Measurements from ENCODE around the gene TADA3. TPM values are rescaled to one million over a fixed set of nuclear protein-coding genes. Genes with fewer than 3 reads are reported as not detected.

TADA3 gene
- total and polyA plus RNA-seq, 4 donors: 32.5 to 88.3 (median 71.7) TPM

GRCh38 chr3:9803494-9803893 lies 11.2 kb upstream of the TADA3 start:
- Histone ChIP-seq H3K4me1 (ENCODE audit: control insufficient read depth, insufficient read depth, low read length) (peaks cover under 1% of the 10 kb centered on the region), H3K9me3 (ENCODE audit: control insufficient read depth, insufficient read depth, low read length) (no peaks in the 10 kb centered on the region), H3K36me3 (ENCODE audit: control insufficient read depth, insufficient read depth, low read length) (peaks cover 75% of the 10 kb centered on the region), H3K27ac (ENCODE audit: low read depth, low read length) (no peak overlapping the region), H3K27me3 (ENCODE audit: control insufficient read depth, insufficient read depth, low read length) (no peaks in the 10 kb centered on the region), H3K4me3 (ENCODE audit: low read depth, low read length) (no peak overlapping the region)
- WGBS (ENCODE audit: insufficient coverage): no CpG with 5 or more reads among the region's 1 CpG
- DNase-seq (ENCODE audit: low read depth in 4 of 6, low spot score in 6 of 6): no peak

GRCh38 chr3:9800529-9800928 lies 8.3 kb upstream of the TADA3 start:
- no peak overlapping the region for H3K4me3 ChIP-seq (ENCODE audit: low read depth, low read length)
- DNase-seq (ENCODE audit: low read depth in 4 of 6, low spot score in 6 of 6): no peak
- H3K27me3 ChIP-seq (ENCODE audit: control insufficient read depth, insufficient read depth, low read length): no peaks in the 10 kb centered on the region
- no peaks in the 10 kb centered on the region for H3K4me1 ChIP-seq (ENCODE audit: control insufficient read depth, insufficient read depth, low read length)
- H3K9me3 ChIP-seq (ENCODE audit: control insufficient read depth, insufficient read depth, low read length): no peaks in the 10 kb centered on the region
- peaks cover 75% of the 10 kb centered on the region for H3K36me3 ChIP-seq (ENCODE audit: control insufficient read depth, insufficient read depth, low read length)
- WGBS (ENCODE audit: insufficient coverage): 80% methylated on average over 1 of the region's 5 CpGs
- H3K27ac ChIP-seq (ENCODE audit: low read depth, low read length): no peak overlapping the region

- WGBS (ENCODE audit: insufficient coverage): 94% methylated on average over 8 of the region's 12 CpGs
- Histone ChIP-seq H3K27me3 (ENCODE audit: control insufficient read depth, insufficient read depth, low read length) (no peaks in the 10 kb centered on the region), H3K9me3 (ENCODE audit: control insufficient read depth, insufficient read depth, low read length) (no peaks in the 10 kb centered on the region), H3K36me3 (ENCODE audit: control insufficient read depth, insufficient read depth, low read length) (peaks cover 59% of the 10 kb centered on the region), H3K4me3 (ENCODE audit: low read depth, low read length) (no peak overlapping the region), H3K4me1 (ENCODE audit: control insufficient read depth, insufficient read depth, low read length) (peaks cover 3% of the 10 kb centered on the region), H3K27ac (ENCODE audit: low read depth, low read length) (no peak overlapping the region)
- DNase-seq (ENCODE audit: low read depth in 4 of 6, low spot score in 6 of 6): no peak
Observed at GRCh38 chr3:9797196-9797945, 5.1 kb upstream of the TADA3 start.

- Histone ChIP-seq H3K27me3 (ENCODE audit: control insufficient read depth, insufficient read depth, low read length) (no peaks in the 10 kb centered on the region), H3K27ac (ENCODE audit: low read depth, low read length) (no peak overlapping the region), H3K4me1 (ENCODE audit: control insufficient read depth, insufficient read depth, low read length) (peaks cover 12% of the 10 kb centered on the region), H3K36me3 (ENCODE audit: control insufficient read depth, insufficient read depth, low read length) (peaks cover 44% of the 10 kb centered on the region), H3K4me3 (ENCODE audit: low read depth, low read length) (no peak overlapping the region), H3K9me3 (ENCODE audit: control insufficient read depth, insufficient read depth, low read length) (no peaks in the 10 kb centered on the region)
- DNase-seq (ENCODE audit: low read depth in 4 of 6, low spot score in 6 of 6): no peak
- 77% methylated on average over 5 of the region's 5 CpGs for WGBS (ENCODE audit: insufficient coverage)
Observed at GRCh38 chr3:9795207-9795606, 2.9 kb upstream of the TADA3 start.

- Histone ChIP-seq H3K27me3 (ENCODE audit: control insufficient read depth, insufficient read depth, low read length) (no peaks in the 10 kb centered on the region), H3K9me3 (ENCODE audit: control insufficient read depth, insufficient read depth, low read length) (no peaks in the 10 kb centered on the region), H3K4me1 (ENCODE audit: control insufficient read depth, insufficient read depth, low read length) (peaks cover 12% of the 10 kb centered on the region), H3K36me3 (ENCODE audit: control insufficient read depth, insufficient read depth, low read length) (peaks cover 45% of the 10 kb centered on the region), H3K27ac (ENCODE audit: low read depth, low read length) (no peak overlapping the region), H3K4me3 (ENCODE audit: low read depth, low read length) (no peak overlapping the region)
- 99% methylated on average over 10 of the region's 11 CpGs for WGBS (ENCODE audit: insufficient coverage)
- DNase-seq (ENCODE audit: low read depth in 4 of 6, low spot score in 6 of 6): no peak
Observed at GRCh38 chr3:9794400-9794799, 2.1 kb upstream of the TADA3 start.

GRCh38 chr3:9793161-9793781 lies 998 bp upstream of the TADA3 start:
- peak overlapping the region; percentile 97 for H3K27ac ChIP-seq (ENCODE audit: low read depth, low read length)
- peaks cover 12% of the 10 kb centered on the region for H3K4me1 ChIP-seq (ENCODE audit: control insufficient read depth, insufficient read depth, low read length)
- no peak for DNase-seq (ENCODE audit: low read depth in 4 of 6, low spot score in 6 of 6)
- no peaks in the 10 kb centered on the region for H3K27me3 ChIP-seq (ENCODE audit: control insufficient read depth, insufficient read depth, low read length)
- H3K4me3 ChIP-seq (ENCODE audit: low read depth, low read length): peak overlapping the region; percentile 93
- 2% methylated on average over 20 of the region's 23 CpGs for WGBS (ENCODE audit: insufficient coverage)
- H3K36me3 ChIP-seq (ENCODE audit: control insufficient read depth, insufficient read depth, low read length): peaks cover 46% of the 10 kb centered on the region
- no peaks in the 10 kb centered on the region for H3K9me3 ChIP-seq (ENCODE audit: control insufficient read depth, insufficient read depth, low read length)

GRCh38 chr3:9791790-9792404 lies 376 bp downstream of the TADA3 start:
- Histone ChIP-seq H3K4me1 (ENCODE audit: control insufficient read depth, insufficient read depth, low read length) (peaks cover 12% of the 10 kb centered on the region), H3K36me3 (ENCODE audit: control insufficient read depth, insufficient read depth, low read length) (peaks cover 46% of the 10 kb centered on the region), H3K4me3 (ENCODE audit: low read depth, low read length) (peak overlapping the region; percentile 93), H3K9me3 (ENCODE audit: control insufficient read depth, insufficient read depth, low read length) (no peaks in the 10 kb centered on the region), H3K27me3 (ENCODE audit: control insufficient read depth, insufficient read depth, low read length) (no peaks in the 10 kb centered on the region), H3K27ac (ENCODE audit: low read depth, low read length) (peak overlapping the region; percentile 97)
- WGBS (ENCODE audit: insufficient coverage): 32% methylated on average over 7 of the region's 14 CpGs
- no peak for DNase-seq (ENCODE audit: low read depth in 4 of 6, low spot score in 6 of 6)

- H3K27me3 ChIP-seq (ENCODE audit: control insufficient read depth, insufficient read depth, low read length): no peaks in the 10 kb centered on the region
- no peaks in the 10 kb centered on the region for H3K9me3 ChIP-seq (ENCODE audit: control insufficient read depth, insufficient read depth, low read length)
- H3K27ac ChIP-seq (ENCODE audit: low read depth, low read length): no peak overlapping the region
- H3K36me3 ChIP-seq (ENCODE audit: control insufficient read depth, insufficient read depth, low read length): peaks cover 45% of the 10 kb centered on the region
- H3K4me1 ChIP-seq (ENCODE audit: control insufficient read depth, insufficient read depth, low read length): peaks cover 12% of the 10 kb centered on the region
- WGBS (ENCODE audit: insufficient coverage): 96% methylated on average over 7 of the region's 11 CpGs
- no peak for DNase-seq (ENCODE audit: low read depth in 4 of 6, low spot score in 6 of 6)
- H3K4me3 ChIP-seq (ENCODE audit: low read depth, low read length): no peak overlapping the region
Observed at GRCh38 chr3:9791127-9791526, 1.1 kb downstream of the TADA3 start.

GRCh38 chr3:9787714-9788113 lies 4.6 kb downstream of the TADA3 start:
- peaks cover 57% of the 10 kb centered on the region for H3K36me3 ChIP-seq (ENCODE audit: control insufficient read depth, insufficient read depth, low read length)
- peaks cover 10% of the 10 kb centered on the region for H3K4me1 ChIP-seq (ENCODE audit: control insufficient read depth, insufficient read depth, low read length)
- no peak overlapping the region for H3K27ac ChIP-seq (ENCODE audit: low read depth, low read length)

More at GRCh38 chr3:9787714-9788113, 4.6 kb downstream of the TADA3 start:
- DNase-seq (ENCODE audit: low read depth in 4 of 6, low spot score in 6 of 6): no peak
- Histone ChIP-seq H3K27me3 (ENCODE audit: control insufficient read depth, insufficient read depth, low read length) (no peaks in the 10 kb centered on the region), H3K4me3 (ENCODE audit: low read depth, low read length) (no peak overlapping the region), H3K9me3 (ENCODE audit: control insufficient read depth, insufficient read depth, low read length) (no peaks in the 10 kb centered on the region)
- 80% methylated on average over 4 of the region's 6 CpGs for WGBS (ENCODE audit: insufficient coverage)

Data from spinal cord (tissue), 10 donors.